ENCODE measurements around the gene KRTAP10-2.

- TF ChIP-seq CTCF (conservative IDR thresholded peaks at IDR 0.05 in 1 of 2, IDR thresholded peaks at IDR 0.05 in 1 of 2; ENCODE audit: low read depth in 1 of 2, low read length in 2 of 2): no peak
- no peak for TF ChIP-seq EZH2 (IDR thresholded peaks at IDR 0.05; ENCODE audit: low read length, missing control alignments)
Measured at GRCh38 chr21:44514746-44515358, 36.5 kb downstream of the KRTAP10-2 start.

Data from fibroblast of lung (primary cell).